Measurements from ENCODE around the gene RIPOR1. TPM values are rescaled to one million over a fixed set of nuclear protein-coding genes. Genes with fewer than 3 reads are reported as not detected.
"Not testable (repeated sequence)": the region's sequence is repeated elsewhere in the genome, so short reads cannot be mapped to it uniquely, and the experiment has no call there.

Gene RIPOR1, protein sequence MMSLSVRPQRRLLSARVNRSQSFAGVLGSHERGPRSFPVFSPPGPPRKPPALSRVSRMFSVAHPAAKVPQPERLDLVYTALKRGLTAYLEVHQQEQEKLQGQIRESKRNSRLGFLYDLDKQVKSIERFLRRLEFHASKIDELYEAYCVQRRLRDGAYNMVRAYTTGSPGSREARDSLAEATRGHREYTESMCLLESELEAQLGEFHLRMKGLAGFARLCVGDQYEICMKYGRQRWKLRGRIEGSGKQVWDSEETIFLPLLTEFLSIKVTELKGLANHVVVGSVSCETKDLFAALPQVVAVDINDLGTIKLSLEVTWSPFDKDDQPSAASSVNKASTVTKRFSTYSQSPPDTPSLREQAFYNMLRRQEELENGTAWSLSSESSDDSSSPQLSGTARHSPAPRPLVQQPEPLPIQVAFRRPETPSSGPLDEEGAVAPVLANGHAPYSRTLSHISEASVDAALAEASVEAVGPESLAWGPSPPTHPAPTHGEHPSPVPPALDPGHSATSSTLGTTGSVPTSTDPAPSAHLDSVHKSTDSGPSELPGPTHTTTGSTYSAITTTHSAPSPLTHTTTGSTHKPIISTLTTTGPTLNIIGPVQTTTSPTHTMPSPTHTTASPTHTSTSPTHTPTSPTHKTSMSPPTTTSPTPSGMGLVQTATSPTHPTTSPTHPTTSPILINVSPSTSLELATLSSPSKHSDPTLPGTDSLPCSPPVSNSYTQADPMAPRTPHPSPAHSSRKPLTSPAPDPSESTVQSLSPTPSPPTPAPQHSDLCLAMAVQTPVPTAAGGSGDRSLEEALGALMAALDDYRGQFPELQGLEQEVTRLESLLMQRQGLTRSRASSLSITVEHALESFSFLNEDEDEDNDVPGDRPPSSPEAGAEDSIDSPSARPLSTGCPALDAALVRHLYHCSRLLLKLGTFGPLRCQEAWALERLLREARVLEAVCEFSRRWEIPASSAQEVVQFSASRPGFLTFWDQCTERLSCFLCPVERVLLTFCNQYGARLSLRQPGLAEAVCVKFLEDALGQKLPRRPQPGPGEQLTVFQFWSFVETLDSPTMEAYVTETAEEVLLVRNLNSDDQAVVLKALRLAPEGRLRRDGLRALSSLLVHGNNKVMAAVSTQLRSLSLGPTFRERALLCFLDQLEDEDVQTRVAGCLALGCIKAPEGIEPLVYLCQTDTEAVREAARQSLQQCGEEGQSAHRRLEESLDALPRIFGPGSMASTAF
- total RNA-seq (2014; rRNA removed; shearing (Covaris generic); ENCODE audit: low replicate concordance), result 3.4 and 11.0 TPM in 2 replicates

DNA sequence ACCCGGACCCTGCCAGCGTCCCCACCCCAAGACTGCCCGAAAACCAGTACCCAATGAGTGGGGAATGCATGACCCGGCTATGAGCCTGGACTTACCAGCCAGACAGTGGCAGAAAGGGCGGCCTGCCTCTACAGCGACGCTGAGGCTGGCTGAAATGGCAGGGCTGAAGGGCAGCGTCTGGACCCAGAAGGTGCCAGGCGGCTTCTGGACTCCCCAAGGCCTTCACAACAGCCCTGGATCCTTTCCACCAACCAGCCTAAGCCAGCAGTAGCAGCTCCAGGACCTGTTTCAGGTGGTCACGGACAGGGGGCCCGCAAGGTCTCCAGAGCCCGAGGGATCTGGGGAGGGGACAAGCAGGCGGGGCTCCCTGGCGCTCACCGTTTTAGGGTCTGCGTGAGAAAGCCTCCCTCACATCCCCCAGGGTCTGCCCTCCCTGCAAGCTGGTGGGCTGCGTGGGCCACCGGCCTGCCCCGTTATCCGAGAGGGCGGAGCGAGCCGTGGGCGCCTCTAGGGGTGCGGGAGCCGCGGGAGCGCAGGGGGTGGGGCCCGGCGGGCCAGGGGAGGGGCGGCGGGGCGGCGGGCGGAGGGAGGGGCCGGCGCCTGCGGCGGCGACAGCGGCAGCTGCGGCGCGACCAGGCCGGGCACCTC, at the start of gene RIPOR1:
TSS of gene RIPOR1 (plus strand) at position 608 of the 648 bp plus-strand sequence. CDS start 9,618 bp downstream, outside the sequence.
- DNase-seq (ENCODE audit: low read depth), result no peak
- in situ Hi-C loops (cut with HindIII; ENCODE audit: low pct_unique_long_range_greater_than_20kb, low sequenced_read_pairs), result no loop called here

DNA sequence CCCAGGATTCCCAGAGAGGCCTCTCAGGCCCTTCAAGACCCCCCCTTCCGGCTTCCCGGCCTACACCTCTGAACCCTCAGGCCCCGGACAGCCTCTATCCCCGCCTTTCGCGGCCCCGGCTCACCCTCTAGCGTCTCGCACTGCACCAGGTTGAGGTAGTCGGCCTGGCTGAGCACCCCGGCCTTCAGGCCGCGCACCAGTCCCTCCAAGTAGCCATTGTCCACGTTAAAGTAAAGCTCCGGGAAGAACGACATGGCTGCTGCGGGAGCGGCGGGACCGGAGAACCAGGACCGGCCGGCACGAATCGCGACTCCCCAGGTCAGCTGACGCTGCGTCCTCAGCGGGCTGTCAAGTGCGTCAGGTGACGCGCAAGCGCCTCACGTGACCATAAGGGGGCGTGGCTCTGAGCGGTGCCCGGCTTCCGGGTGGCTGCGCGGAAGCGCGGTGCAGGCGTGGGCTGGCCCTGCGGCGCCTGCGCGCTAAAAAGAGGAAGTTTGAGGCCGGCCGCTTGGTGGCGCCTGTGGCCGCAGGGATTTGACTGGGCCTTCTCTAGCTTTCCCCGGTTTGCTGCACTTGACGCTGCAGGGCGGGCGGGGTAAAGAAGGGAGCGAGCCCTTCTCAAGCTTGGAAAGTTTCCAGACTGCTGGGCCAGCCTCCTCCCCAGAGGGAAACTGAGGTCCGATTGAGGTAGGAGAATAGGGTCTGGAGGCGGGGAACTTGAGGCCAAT, 47.6 kb upstream of the RIPOR1 start, which contains the start of gene ATP6V0D1:
TSS of gene ATP6V0D1 (minus strand) at position 325 of the 728 bp plus-strand sequence. CDS start at position 254, 71 bp downstream.
- peak; percentile 97 for DNase-seq (ENCODE audit: low read depth)
- in situ Hi-C loops (cut with HindIII; ENCODE audit: low pct_unique_long_range_greater_than_20kb, low sequenced_read_pairs), result no loop called here

DNA sequence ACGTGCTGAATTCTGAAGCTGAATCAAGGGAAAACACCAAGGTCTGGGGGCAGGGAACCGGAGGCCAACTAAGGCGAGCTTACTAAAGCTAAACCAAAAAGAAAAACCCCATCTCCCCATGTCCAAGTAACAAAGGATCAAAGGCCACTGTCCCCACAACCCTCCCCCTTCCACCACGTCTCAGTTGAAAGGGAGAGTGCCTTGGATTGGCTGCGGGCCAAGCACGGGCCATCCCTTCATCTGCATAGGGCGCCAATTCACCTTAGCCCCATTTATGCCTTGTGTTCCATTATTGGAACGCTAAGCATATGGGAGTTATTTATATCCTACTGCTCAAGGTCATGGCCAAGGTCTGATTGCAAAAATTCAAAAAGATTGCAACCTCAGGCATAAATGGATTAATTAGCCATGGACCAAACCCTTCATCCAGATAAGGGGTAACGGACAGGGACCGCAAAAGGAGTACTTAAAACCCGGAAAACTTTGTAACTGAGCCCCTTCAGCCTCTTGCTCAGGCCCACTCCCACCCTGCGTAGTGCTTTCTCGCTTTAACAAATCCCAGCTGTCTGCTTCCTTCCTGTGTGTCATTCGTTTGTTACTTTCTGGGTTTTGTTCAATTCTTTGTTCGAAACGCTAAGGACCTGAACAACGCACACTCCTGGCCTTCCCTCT, 46.9 kb upstream of the RIPOR1 start:
- in situ Hi-C loops (cut with HindIII; ENCODE audit: low pct_unique_long_range_greater_than_20kb, low sequenced_read_pairs), result no loop called here
- no peak for DNase-seq (ENCODE audit: low read depth)

DNA sequence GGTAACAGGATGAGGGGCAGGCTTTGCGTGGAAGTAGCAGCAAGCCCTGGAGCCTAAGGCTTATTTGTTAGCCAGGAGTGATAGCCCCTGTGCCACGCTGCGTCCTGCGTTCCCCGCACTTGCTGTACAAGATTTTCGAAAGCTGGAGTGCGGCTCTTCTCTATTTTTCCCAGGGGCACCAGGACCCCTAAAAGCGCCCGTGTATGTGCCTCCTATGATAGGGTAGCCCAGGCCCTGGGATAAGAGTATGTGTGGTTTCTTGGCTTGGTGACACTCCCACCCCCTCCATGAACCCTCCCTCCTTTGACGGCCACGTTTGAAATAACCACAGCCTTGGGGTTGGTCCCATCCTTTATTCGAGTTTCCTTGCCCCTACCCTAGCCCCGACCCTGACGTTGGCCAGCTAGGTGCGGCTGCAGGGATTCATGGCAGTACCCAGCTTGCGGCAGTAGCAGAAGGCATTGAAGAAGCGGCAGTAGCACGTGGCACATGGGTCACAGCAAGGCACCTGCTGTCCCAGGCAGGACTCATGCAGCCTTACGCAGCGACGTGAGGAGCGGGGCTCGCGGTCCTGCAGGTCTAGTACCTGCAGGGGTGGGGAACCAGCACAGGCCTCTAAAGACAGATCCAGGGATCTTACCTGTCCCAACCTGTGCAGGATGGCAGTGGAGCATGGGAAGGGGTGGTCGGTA, 46.2 kb upstream of the RIPOR1 start:
- in situ Hi-C loops (cut with HindIII; ENCODE audit: low pct_unique_long_range_greater_than_20kb, low sequenced_read_pairs), result no loop called here
- DNase-seq (ENCODE audit: low read depth), result no peak

DNA sequence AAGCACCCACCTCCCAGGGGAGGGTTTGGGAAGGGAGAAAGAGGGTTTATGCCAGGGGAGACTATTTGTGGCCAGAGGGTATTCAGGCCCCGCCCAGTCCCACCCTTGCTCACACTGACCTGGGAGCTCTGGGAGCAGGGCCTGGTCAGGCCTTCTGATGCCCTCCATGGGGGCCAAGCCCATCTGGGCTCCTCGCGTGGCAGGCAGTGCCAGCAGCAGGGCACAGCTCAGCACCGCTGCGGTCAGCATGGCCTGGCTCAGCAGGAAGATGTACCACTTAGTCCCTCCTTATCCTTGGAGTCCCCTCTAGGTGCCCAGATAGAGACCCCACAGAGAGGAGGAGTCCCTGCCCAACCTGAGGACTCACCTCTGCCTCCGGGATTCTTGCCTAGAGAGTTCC, 45.5 kb upstream of the RIPOR1 start, which contains the start of gene AGRP:
TSS of gene AGRP (minus strand) at position 398 of the 400 bp plus-strand sequence. CDS start at position 249, 149 bp downstream.
- in situ Hi-C loops (cut with HindIII; ENCODE audit: low pct_unique_long_range_greater_than_20kb, low sequenced_read_pairs), result no loop called here
- DNase-seq (ENCODE audit: low read depth), result no peak

DNA sequence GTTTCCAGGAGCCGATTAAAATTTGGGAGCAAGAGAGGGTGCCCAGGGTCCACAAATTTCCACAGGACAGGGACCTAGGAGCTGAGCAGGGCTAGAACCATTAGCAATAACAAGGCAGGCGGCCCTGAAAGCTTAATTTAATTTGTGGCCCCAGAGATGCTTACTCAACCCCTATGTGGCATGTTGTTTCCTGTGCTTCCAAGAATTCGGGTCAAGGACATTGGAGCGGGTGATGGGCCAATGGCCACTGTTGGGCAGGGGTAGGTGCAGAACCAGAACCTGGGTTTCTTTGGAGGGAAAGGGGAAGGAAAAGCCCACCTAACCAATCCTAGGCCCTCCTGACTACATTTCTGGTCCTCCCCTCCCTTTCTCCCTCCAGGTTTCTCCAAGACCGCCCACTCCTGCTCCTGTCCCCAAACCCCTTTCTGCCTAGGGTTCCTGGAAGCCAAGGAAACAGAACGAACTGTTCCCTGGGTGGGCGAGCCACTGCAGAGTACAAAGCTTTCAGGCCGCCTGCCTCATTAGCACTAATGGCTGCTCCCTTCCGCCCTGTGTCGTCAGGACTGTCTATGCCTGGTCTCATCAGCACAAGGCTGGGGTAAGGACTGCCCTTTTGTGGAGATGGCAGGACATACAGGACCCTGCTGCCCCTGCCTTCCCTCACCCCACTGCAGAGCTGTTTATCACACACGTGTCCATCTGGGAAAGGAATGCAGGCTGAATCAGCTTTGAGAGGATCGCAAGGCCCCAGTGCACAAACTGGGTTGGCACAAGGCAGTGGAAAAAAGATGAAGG, 44.7 kb upstream of the RIPOR1 start:
- no peak for DNase-seq (ENCODE audit: low read depth)
- in situ Hi-C loops (cut with HindIII; ENCODE audit: low pct_unique_long_range_greater_than_20kb, low sequenced_read_pairs), result no loop called here

DNA sequence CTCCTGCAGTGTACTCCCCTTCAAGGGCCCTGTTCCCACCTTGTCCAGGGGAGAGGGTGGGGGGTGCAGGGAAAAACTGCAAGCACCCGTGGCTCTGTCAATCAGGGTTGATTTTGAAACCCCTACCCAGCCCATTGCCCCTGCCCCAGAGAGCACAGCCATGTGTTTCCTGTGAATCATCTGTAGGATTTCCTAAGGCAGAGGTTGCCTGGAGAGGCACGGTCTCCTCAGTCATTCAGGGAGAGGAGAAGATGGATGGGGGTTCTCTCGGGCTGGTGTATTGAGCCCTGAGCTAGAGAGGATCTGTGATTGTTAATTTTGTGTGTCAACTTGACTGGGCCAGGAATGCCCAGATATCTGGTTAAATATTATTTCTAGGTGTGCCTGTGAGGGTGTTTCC, 41.8 kb upstream of the RIPOR1 start:
- no peak for DNase-seq (ENCODE audit: low read depth)
- in situ Hi-C loops (cut with HindIII; ENCODE audit: low pct_unique_long_range_greater_than_20kb, low sequenced_read_pairs), result no loop called here

DNA sequence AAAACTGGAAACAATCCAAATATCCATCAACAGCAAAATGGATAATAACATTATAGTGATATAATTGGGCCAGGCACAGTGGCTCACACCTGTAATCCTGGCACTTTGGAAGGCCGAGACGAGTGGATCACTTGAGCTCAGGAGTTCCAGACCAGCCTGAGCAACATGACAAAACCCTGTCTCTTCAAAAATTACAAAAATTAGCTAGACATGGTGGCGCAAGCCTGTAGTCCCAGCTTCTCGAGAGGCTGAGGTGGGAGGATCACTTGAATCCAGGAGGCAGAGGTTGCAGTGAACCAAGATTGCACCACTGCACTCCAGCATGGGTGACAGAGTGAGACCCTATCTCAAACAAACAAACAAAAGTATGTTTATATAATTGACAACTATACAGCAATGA, 41.1 kb upstream of the RIPOR1 start:
- in situ Hi-C loops (cut with HindIII; ENCODE audit: low pct_unique_long_range_greater_than_20kb, low sequenced_read_pairs); DNase-seq (ENCODE audit: low read depth): not testable (repeated sequence)

DNA sequence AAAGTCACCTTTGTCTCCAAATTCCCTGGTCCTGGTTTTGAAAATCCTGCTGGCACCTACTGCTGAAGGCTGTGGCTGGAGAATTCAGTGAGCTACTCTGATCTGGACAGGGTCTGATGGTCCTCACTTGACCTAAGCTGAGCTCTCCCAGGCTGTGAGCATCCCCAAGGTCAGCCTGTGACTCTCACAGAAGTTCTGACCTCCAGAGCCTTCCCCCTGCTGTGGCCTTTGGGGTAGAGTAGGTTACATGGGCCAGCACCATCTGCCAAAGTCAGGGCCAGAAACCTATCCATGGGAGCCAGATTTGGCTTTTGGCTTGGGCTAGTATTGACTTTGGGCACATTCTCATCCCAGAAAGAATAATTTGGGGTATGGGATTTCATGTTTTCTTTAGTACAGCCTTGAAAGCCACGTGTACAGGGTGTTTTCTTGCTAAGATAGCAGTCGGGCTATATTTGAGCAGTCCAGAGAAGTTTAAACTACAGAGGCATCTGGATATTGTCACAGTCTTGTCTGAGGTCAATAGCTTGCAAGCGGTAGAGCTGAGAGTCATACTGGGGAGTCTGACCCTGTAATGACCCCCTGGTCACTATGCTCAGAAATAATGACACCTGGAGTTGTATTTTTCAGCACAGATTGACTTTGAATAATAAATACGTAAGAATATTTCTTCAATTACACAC, 39.1 kb upstream of the RIPOR1 start:
- no peak for DNase-seq (ENCODE audit: low read depth)
- in situ Hi-C loops (cut with HindIII; ENCODE audit: low pct_unique_long_range_greater_than_20kb, low sequenced_read_pairs), result no loop called here

DNA sequence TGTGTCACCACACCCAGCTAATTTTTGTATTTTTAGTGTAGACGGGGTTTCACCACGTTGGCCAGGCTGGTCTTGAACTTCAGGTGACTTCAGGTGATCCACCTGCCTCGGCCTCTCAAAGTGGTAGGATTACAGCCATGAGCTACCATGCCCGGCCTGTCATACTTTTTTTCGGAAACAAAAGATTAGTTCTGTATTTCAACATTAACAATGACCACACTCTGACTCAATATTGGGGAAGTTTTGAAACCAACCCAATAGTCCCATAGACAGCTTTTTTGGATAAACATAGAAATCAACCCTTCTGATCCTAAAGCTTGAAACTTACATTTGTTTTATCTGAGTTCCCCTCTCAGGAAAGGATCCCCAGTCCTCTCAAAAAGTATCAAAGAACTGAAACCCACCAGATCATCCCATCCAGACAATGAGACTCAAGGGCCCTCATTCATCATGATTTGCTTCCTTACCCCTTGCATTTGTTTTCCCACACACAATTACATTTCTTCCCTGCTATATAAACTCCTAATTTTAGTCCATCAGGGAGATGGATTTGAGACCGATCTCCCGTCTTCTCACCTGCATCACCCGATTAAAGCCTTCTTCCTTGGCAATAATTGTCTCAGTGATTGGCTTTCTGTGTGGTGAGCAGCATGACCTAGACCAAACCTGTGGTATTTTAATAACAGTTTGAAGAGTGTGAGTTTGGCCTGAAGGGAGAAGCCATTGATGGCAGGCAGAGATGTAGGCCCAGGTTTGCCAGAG, 38.1 kb upstream of the RIPOR1 start:
- no peak for DNase-seq (ENCODE audit: low read depth)
- in situ Hi-C loops (cut with HindIII; ENCODE audit: low pct_unique_long_range_greater_than_20kb, low sequenced_read_pairs), result no loop called here

DNA sequence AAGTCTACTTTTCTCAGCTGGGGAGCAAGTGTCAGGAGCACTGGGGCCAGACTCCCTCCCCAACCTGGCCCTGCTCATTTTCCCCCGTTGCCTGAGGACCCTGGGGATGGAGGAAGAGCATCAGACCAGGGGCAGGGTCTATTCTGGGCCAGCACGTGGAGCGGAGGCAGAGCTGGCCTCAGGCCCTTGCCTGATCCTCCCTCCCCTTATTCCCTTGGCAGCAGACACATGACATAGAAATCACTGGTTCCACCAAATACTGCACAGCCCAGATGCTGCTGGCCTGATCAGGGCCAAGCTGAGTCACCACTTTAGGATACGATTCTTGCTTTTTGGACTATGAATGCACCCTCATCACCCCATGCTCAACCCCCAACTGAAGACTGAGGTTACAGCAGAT, 29.5 kb upstream of the RIPOR1 start:
- in situ Hi-C loops (cut with HindIII; ENCODE audit: low pct_unique_long_range_greater_than_20kb, low sequenced_read_pairs), result no loop called here
- no peak for DNase-seq (ENCODE audit: low read depth)

DNA sequence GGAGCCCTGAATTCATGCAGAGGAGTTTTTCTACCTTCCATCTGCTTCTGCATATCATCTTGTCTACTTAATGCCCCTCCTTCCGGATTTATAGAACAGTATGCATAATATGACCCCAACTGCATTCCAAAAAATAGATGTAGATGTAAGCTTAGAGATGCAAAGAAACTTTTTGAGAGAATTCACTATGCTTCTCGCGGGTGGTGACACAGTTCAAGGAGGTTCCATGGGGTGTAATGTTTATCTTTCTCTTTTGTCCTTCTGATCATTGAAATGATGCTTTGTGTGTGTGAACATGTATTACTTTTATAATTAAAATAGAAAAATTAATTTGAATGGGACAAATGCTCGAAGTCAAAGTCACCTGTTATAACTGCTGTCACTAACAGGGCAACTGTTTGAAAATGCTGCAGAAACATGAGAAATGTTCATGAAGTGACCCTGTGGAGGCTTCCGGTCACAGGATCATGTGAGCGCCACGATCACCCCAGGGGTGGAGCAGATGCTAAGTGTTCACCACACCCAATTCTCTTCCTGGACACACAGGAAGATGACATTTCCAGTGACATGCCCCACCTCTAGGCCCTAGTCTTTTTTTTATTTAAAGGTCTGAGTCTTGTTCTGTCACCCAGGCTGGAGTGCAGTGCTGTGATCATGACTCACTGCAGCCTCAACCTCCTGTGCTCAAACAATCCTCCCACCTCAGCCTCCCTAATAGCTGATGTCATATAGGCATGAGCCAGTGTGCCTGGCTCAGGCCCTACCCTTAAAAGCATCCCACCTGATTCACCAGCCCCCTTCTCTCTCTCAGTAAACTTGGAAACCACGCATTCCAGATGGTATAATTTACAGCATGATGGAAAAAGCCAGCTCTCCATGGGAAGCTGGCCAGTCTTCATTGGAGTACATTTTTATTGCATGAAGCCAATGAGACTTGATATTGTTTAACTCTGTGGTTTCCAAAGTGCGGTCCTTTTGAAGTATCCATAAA, 24.3 kb upstream of the RIPOR1 start:
- DNase-seq (ENCODE audit: low read depth), result peak; percentile 67
- in situ Hi-C loops (cut with HindIII; ENCODE audit: low pct_unique_long_range_greater_than_20kb, low sequenced_read_pairs), result no loop called here

DNA sequence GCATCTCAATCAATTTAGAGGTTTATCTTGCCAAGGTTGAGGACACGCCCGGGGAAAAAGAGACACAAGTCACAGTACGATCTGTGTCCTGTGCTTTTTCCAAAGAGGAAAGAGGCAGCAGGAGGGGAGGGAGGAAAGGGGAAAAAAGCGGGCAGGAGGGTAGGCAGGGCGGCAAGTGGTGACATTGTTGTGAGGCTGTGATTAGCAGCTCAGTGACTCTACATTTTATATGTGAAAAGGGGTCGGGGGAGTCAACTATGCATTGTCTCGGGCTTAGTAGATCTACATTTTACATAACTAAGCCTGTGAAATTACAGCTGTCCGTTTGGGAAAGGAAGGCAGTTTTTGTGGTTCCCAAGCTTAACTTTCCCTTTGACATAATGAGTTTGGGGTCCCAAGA, 22.2 kb upstream of the RIPOR1 start:
- in situ Hi-C loops (cut with HindIII; ENCODE audit: low pct_unique_long_range_greater_than_20kb, low sequenced_read_pairs), result no loop called here
- no peak for DNase-seq (ENCODE audit: low read depth)

Data from Caki2 (cell line).